ENCODE measurements around the gene HELB. TPM values are rescaled to one million over a fixed set of nuclear protein-coding genes. Genes with fewer than 3 reads are reported as not detected.
A peak's percentile ranks its signal among the peaks of the same experiment; 100 is the strongest.

Gene HELB
- total and polyA plus RNA-seq, 4 donors = 0.63 to 16.4 (median 2.5) TPM

- DNase-seq (no peak), ATAC-seq (ENCODE audit: insufficient read depth, low FRiP score) (no peak)
- Histone ChIP-seq H3K4me1 (ENCODE audit: control insufficient read depth in 5 of 5, insufficient read depth in 5 of 5, low read length in 5 of 5) (no peaks in the 10 kb centered on the region), H3K9me3 (ENCODE audit: control insufficient read depth in 4 of 4, insufficient read depth in 3 of 4, low read length in 3 of 4) (no peaks in the 10 kb centered on the region), H3K27me3 (ENCODE audit: control insufficient read depth in 3 of 3, insufficient read depth in 3 of 3, low read length in 2 of 3) (no peaks in the 10 kb centered on the region), H3K4me3 (no peak overlapping the region), H3K27ac (ENCODE audit: low read depth in 1 of 2, low read length in 1 of 2) (no peak overlapping the region), H3K9ac (ENCODE audit: insufficient read depth in 1 of 2, low read length in 2 of 2) (no peak overlapping the region), H3K36me3 (ENCODE audit: control insufficient read depth in 4 of 4, insufficient read depth in 4 of 4, low read length in 4 of 4) (no peaks in the 10 kb centered on the region)
- TF ChIP-seq CTCF (IDR thresholded peaks at IDR 0.05; ENCODE audit: control extremely low read depth, extremely low read depth) = no peak
- WGBS, 2 donors = 88 to 98% methylated on average over 1 of the region's 1 CpG
These were observed 73.3 kb downstream of the HELB start for GRCh38 chr12:66375560-66375959.

GRCh38 chr12:66379616-66380015 is 77.3 kb downstream of the HELB start:
- TF ChIP-seq CTCF (IDR thresholded peaks at IDR 0.05; ENCODE audit: control extremely low read depth, extremely low read depth) = no peak
- WGBS, 2 donors = 60 to 73% methylated on average over 6 of the region's 6 CpGs
- no peak for ATAC-seq (ENCODE audit: insufficient read depth, low FRiP score)

GRCh38 chr12:66380769-66381535 is 78.7 kb downstream of the HELB start:
- WGBS, 2 donors = 83 to 86% methylated on average over 5 of the region's 5 CpGs
- Histone ChIP-seq H3K9me3 (ENCODE audit: control insufficient read depth in 4 of 4, insufficient read depth in 3 of 4, low read length in 3 of 4) (no peaks in the 10 kb centered on the region), H3K4me1 (ENCODE audit: control insufficient read depth in 5 of 5, insufficient read depth in 5 of 5, low read length in 5 of 5) (no peaks in the 10 kb centered on the region), H3K4me3 (no peak overlapping the region), H3K27me3 (ENCODE audit: control insufficient read depth in 3 of 3, insufficient read depth in 3 of 3, low read length in 2 of 3) (no peaks in the 10 kb centered on the region), H3K27ac (ENCODE audit: low read depth in 1 of 2, low read length in 1 of 2) (no peak overlapping the region), H3K9ac (ENCODE audit: insufficient read depth in 1 of 2, low read length in 2 of 2) (no peak overlapping the region), H3K36me3 (ENCODE audit: control insufficient read depth in 4 of 4, insufficient read depth in 4 of 4, low read length in 4 of 4) (no peaks in the 10 kb centered on the region)
- ATAC-seq (ENCODE audit: insufficient read depth, low FRiP score) = no peak
- TF ChIP-seq CTCF (IDR thresholded peaks at IDR 0.05; ENCODE audit: control extremely low read depth, extremely low read depth) = no peak
- DNase-seq = peak in 1 of 3 donors; percentile 20

More at GRCh38 chr12:66379616-66380015, 77.3 kb downstream of the HELB start:
- Histone ChIP-seq H3K9ac (ENCODE audit: insufficient read depth in 1 of 2, low read length in 2 of 2) (no peak overlapping the region), H3K27me3 (ENCODE audit: control insufficient read depth in 3 of 3, insufficient read depth in 3 of 3, low read length in 2 of 3) (no peaks in the 10 kb centered on the region), H3K27ac (ENCODE audit: low read depth in 1 of 2, low read length in 1 of 2) (no peak overlapping the region), H3K36me3 (ENCODE audit: control insufficient read depth in 4 of 4, insufficient read depth in 4 of 4, low read length in 4 of 4) (no peaks in the 10 kb centered on the region), H3K4me3 (no peak overlapping the region), H3K4me1 (ENCODE audit: control insufficient read depth in 5 of 5, insufficient read depth in 5 of 5, low read length in 5 of 5) (no peaks in the 10 kb centered on the region), H3K9me3 (ENCODE audit: control insufficient read depth in 4 of 4, insufficient read depth in 3 of 4, low read length in 3 of 4) (no peaks in the 10 kb centered on the region)
- no peak for DNase-seq
